Natural killer cell treated with Interleukin-12 subunit alpha and Interleukin-12 subunit beta and Interleukin-15 and Interleukin-18, amount 100 ng/mL, for 72 hours (primary cell): Measurements from ENCODE around the gene DAPK3. TPM values are rescaled to one million over a fixed set of nuclear protein-coding genes. Genes with fewer than 3 reads are reported as not detected.
A peak's percentile ranks its signal among the peaks of the same experiment; 100 is the strongest.

Source experiments
- ATAC-seq, 2 donors: fragments of 150-1000 bp; cut with Tn5 transposase in 1 of 2; sonication (Bioruptor Pico), chemical (Tn5 transposase) in 1 of 2; 2 replicates each; pipeline ENCODE4 v1.10.0; 2021
- DNase-seq: peaks from one replicate; pipeline ENCODE4 v3.0.0; 2022; ENCODE audit warnings: low spot score
- H3K27ac Mint-ChIP-seq, 2 donors: 1 replicate in 1 of 2; 2 replicates in 1 of 2; pipeline ENCODE4 v1.8.0; 2022; ENCODE audit warnings: mixed read lengths in 2 of 2, mild to moderate bottlenecking in 1 of 2, moderate library complexity in 1 of 2
- H3K27me3 Mint-ChIP-seq, 2 donors: 1 replicate in 1 of 2; 2 replicates in 1 of 2; pipeline ENCODE4 v1.8.0; 2022; ENCODE audit warnings: mixed read lengths in 2 of 2
- H3K36me3 Mint-ChIP-seq: one replicate; pipeline ENCODE4 v1.8.0; 2022; ENCODE audit warnings: mixed read lengths
- H3K4me1 Mint-ChIP-seq, 2 donors: 1 replicate in 1 of 2; 2 replicates in 1 of 2; pipeline ENCODE4 v1.8.0; 2022; ENCODE audit warnings: low read depth in 2 of 2, mixed read lengths in 2 of 2, mild to moderate bottlenecking in 1 of 2
- H3K4me3 Mint-ChIP-seq: one replicate; pipeline ENCODE4 v1.8.0; 2022; ENCODE audit warnings: mixed read lengths
- H3K9me3 Mint-ChIP-seq: 2 replicates; pipeline ENCODE4 v1.8.0; 2022; ENCODE audit warnings: mixed read lengths
- total RNA-seq, 2 donors: library from RNA; stranded (reverse); gene quantifications; one replicate each; pipeline ENCODE4 v1.2.3, GENCODE V29; 2022

DAPK3 gene
- 10 to 100 TPM; 48.1 to 54.5 TPM for total RNA-seq

GRCh38 chr19:3970808-3971598 lies at the start of gene DAPK3:
Gene DAPK3, minus strand, starts transcription at chr19:3971099. Its CDS starts 1,364 bp downstream, at chr19:3969735.
- DNase-seq (peak; percentile 98), ATAC-seq (peak; percentile 95 to 97)
- H3K9me3 Mint-ChIP-seq, result no peaks in the 10 kb centered on the region
- peaks cover 13 to 26% of the 10 kb centered on the region in 2 donors for H3K4me1 Mint-ChIP-seq
- H3K27me3 Mint-ChIP-seq, result no peaks in the 10 kb centered on the region
- H3K36me3 Mint-ChIP-seq, result peaks cover 4% of the 10 kb centered on the region
- peak within 1 kb of the TSS; percentile 80 to 87 for H3K27ac Mint-ChIP-seq
- H3K4me3 Mint-ChIP-seq, result peak within 1 kb of the TSS; percentile 97

GRCh38 chr19:4019578-4019977 lies 48.7 kb upstream of the DAPK3 start:
- DNase-seq (no peak), ATAC-seq (peak in 1 of 2 donors; percentile 11)
- peaks cover 0 to 10% of the 10 kb centered on the region in 2 donors for H3K4me1 Mint-ChIP-seq
- no peaks in the 10 kb centered on the region for H3K36me3 Mint-ChIP-seq
- no peak overlapping the region for H3K27ac Mint-ChIP-seq
- H3K27me3 Mint-ChIP-seq, result no peaks in the 10 kb centered on the region
- no peaks in the 10 kb centered on the region for H3K9me3 Mint-ChIP-seq
- H3K4me3 Mint-ChIP-seq, result no peak overlapping the region

- Mint-ChIP-seq H3K4me1 (peaks cover 0 to 10% of the 10 kb centered on the region in 2 donors), H3K36me3 (no peaks in the 10 kb centered on the region), H3K4me3 (no peak overlapping the region), H3K27me3 (no peaks in the 10 kb centered on the region), H3K27ac (peak overlapping the region in 1 of 2 donors; percentile 60), H3K9me3 (no peaks in the 10 kb centered on the region)
- DNase-seq (no peak), ATAC-seq (no peak)
These were observed 48.0 kb upstream of the DAPK3 start for GRCh38 chr19:4018775-4019504.

GRCh38 chr19:4018140-4018613 lies 47.3 kb upstream of the DAPK3 start:
- H3K27ac Mint-ChIP-seq, result peak overlapping the region in 1 of 2 donors; percentile 60
- H3K36me3 Mint-ChIP-seq, result no peaks in the 10 kb centered on the region
- no peak overlapping the region for H3K4me3 Mint-ChIP-seq
- peaks cover 0 to 10% of the 10 kb centered on the region in 2 donors for H3K4me1 Mint-ChIP-seq
- ATAC-seq, result no peak
- H3K9me3 Mint-ChIP-seq, result no peaks in the 10 kb centered on the region
- DNase-seq, result no peak
- H3K27me3 Mint-ChIP-seq, result no peaks in the 10 kb centered on the region

GRCh38 chr19:4016903-4017638 lies 46.2 kb upstream of the DAPK3 start:
- ATAC-seq (no peak), DNase-seq (no peak)
- H3K4me3 Mint-ChIP-seq, result no peak overlapping the region
- H3K36me3 Mint-ChIP-seq, result no peaks in the 10 kb centered on the region
- peaks cover 0 to 14% of the 10 kb centered on the region in 2 donors for H3K4me1 Mint-ChIP-seq
- H3K9me3 Mint-ChIP-seq, result no peaks in the 10 kb centered on the region
- no peak overlapping the region for H3K27ac Mint-ChIP-seq
- H3K27me3 Mint-ChIP-seq, result no peaks in the 10 kb centered on the region

GRCh38 chr19:4016486-4016885 lies 45.6 kb upstream of the DAPK3 start:
- Mint-ChIP-seq H3K27ac (no peak overlapping the region), H3K4me3 (no peak overlapping the region), H3K36me3 (no peaks in the 10 kb centered on the region), H3K4me1 (peaks cover 0 to 12% of the 10 kb centered on the region in 2 donors), H3K27me3 (no peaks in the 10 kb centered on the region), H3K9me3 (no peaks in the 10 kb centered on the region)
- ATAC-seq (no peak), DNase-seq (no peak)

- H3K27ac Mint-ChIP-seq, result no peak overlapping the region
- no peaks in the 10 kb centered on the region for H3K36me3 Mint-ChIP-seq
- DNase-seq (no peak), ATAC-seq (no peak)
- H3K9me3 Mint-ChIP-seq, result no peaks in the 10 kb centered on the region
- no peak overlapping the region for H3K4me3 Mint-ChIP-seq
- H3K4me1 Mint-ChIP-seq, result peaks cover 5 to 16% of the 10 kb centered on the region in 2 donors
- no peaks in the 10 kb centered on the region for H3K27me3 Mint-ChIP-seq
These were observed 45.0 kb upstream of the DAPK3 start for GRCh38 chr19:4015705-4016402.

GRCh38 chr19:4014541-4015491 lies 43.9 kb upstream of the DAPK3 start:
- Mint-ChIP-seq H3K9me3 (no peaks in the 10 kb centered on the region), H3K27ac (no peak overlapping the region), H3K4me1 (peaks cover 5 to 16% of the 10 kb centered on the region in 2 donors), H3K4me3 (no peak overlapping the region), H3K27me3 (no peaks in the 10 kb centered on the region), H3K36me3 (no peaks in the 10 kb centered on the region)
- ATAC-seq (no peak), DNase-seq (no peak)

- Mint-ChIP-seq H3K9me3 (no peaks in the 10 kb centered on the region), H3K4me3 (no peak overlapping the region), H3K36me3 (no peaks in the 10 kb centered on the region), H3K4me1 (peaks cover 7 to 23% of the 10 kb centered on the region in 2 donors), H3K27me3 (no peaks in the 10 kb centered on the region), H3K27ac (no peak overlapping the region)
- ATAC-seq, result no peak
- no peak for DNase-seq
These were observed 43.1 kb upstream of the DAPK3 start for GRCh38 chr19:4013886-4014540.

- Mint-ChIP-seq H3K4me3 (no peak overlapping the region), H3K27ac (no peak overlapping the region), H3K27me3 (no peaks in the 10 kb centered on the region), H3K36me3 (no peaks in the 10 kb centered on the region), H3K4me1 (peaks cover 15 to 26% of the 10 kb centered on the region in 2 donors), H3K9me3 (no peaks in the 10 kb centered on the region)
- ATAC-seq (no peak), DNase-seq (no peak)
These were observed 42.2 kb upstream of the DAPK3 start for GRCh38 chr19:4012975-4013634.

- H3K9me3 Mint-ChIP-seq, result no peaks in the 10 kb centered on the region
- peaks cover 15 to 26% of the 10 kb centered on the region in 2 donors for H3K4me1 Mint-ChIP-seq
- ATAC-seq, result no peak
- no peak overlapping the region for H3K27ac Mint-ChIP-seq
- no peak for DNase-seq
- no peak overlapping the region for H3K4me3 Mint-ChIP-seq
- no peaks in the 10 kb centered on the region for H3K27me3 Mint-ChIP-seq
- H3K36me3 Mint-ChIP-seq, result no peaks in the 10 kb centered on the region
These were observed 41.4 kb upstream of the DAPK3 start for GRCh38 chr19:4012092-4012974.
